Activated T-cell treated with anti-CD3 and anti-CD28 coated beads for 1 hour (primary cell): ENCODE results near the gene PPP1CC.
"Not testable (repeated sequence)": the region's sequence is repeated elsewhere in the genome, so short reads cannot be mapped to it uniquely, and the experiment has no call there.

Experiments
- DNase-seq: peaks from one replicate; pipeline ENCODE4 v3.0.0-alpha.2; 2020; ENCODE audit warnings: low read depth

The PPP1CC gene

DNA sequence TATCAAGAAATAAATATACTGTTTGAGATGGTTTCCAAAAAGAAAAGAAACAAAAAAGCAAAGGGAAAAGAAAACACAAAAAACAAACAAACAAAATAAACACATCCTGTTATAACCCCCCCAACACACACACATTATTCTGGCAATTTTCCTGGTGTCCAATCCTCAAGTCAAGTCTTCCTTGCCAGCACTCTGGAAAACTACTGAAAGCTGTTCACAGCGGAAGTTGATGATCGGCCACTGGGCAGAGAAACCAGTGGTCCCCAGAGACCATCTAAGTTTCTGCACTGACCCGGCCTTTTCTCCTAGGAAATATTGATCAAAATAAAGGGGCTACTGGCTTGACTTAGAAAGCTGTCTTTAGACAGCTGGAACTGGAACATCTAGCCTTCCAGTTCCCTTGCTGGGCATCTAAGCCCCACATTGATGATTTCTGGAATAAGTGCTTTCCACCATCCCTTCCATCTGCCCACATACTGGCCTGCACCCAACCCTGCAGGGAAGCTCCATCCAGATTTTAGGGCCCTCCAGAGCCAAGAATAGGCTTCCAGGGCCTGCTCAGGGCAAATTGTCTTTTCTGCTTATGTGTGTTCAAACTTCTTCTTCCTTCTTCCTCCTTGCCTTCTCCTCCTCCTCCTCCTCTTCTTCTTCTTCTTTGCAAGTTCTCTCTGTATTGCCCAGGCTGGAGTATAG is 11.6 kb upstream of the PPP1CC start:
- DNase-seq = no peak

DNA sequence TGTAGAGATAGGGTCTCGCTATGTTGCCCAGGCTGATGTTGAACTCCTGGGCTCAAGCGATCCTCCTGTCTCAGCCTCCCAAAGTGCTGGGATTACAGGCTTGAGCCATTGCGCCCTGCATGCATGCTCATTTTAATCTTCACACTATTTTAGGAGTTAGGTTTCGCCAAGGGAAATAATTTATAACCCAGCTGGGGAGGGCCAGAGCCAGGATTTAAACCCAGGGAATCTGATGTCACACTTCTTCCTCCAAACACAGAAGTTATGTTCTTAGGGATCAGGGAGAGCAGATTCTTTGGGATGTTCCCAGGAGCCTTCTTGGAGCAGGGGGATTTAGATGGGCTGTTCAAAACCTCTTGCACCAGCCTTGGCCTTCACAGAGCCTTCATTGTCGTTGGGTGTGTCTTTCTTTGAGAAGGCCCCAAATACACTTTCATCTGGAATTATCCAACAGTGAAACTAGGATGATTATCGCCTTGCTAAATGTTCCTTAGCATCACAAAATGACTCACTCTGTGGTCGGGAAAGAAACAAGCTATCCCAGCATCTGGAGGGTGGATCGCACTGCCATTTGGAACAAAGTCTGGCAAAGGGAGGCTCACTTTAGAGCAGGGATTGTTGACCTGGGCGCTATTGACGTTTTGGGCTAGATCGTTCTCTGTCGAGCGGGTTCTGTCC is 8.2 kb upstream of the PPP1CC start:
- DNase-seq = no peak

DNA sequence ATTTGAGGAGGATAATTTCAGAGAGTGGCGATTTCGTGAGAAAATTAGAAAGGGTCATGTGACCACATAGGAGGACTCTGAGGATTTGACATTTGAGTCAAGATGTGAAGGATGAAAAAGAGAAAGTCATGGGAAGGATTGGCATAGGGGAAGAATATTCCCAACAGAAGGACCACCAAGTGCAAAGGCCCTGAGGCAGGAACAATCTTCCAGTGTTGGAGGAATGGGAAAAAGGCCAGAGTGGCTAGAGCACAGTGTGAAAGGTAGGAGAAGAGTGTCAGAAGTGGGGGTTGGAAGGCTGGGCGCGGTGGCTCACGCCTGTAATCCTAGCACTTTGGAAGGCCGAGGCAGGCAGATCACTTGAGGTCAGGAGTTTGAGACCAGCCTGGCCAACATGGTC is 3.9 kb upstream of the PPP1CC start:
- no peak for DNase-seq

DNA sequence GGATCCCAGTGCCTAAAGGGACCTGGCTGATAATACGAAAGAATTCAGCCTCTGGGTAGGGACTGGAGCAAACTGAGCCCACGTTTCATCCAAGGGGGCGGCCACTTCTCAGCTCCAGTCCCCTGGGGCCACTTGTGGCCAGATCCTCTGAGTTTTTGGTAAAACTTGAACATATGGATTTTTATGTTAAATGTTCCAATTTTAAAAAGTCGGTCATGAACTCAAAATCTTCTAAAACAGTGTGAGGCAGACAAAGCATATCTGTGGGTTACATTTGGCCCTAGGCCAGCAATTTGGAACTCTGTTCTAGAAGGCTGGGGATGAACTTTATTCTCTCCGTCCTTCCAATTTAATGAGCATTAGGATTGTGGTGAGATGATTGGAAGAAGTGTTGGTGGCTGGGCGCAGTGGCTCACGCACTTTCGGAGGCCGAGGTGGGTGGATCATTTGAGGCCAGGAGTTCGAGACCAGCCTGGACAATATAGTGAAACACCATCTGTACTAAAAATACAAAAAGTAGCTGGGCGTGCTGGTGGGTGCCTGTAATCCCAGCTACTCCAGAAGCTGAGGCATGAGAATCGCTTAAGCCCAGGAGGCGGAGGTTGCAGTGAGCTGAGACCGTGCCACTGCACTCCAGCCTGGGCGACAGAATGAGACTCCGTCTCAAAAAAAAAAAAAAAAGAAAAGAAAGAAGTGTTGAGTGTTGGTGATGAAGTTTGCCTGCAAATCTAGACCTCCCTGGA is 3.0 kb upstream of the PPP1CC start:
- DNase-seq = no peak

DNA sequence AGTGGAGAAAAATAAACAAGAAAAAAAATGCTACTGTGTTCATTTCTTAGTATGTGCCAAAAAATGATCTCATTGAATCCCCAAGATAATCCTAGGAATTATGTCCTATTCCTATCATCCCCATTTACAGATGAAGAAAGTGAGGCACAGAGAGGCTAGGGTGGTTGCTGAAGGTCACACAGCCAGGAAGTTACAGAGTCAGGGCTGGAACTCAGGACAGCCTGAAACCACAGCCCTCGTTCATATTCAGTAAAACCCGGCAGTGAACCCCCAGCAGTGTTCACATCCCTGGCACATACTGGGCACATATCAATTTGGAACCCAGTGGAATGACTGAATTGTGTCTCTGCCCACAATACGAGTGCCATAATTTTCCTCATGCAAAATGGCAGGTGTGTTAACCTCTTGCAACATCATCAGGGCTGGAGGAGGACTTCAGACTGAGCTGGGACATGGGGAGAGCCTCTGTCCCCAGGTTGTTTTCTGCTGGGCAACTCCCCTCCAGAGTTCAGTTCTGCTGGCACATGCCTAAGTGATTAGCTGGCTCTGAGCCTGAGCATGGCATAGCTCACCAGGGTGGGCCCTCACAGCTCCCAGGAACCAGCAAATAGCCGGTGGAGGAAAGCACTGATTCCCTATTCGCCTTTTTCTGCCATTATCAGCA is 2.0 kb upstream of the PPP1CC start:
- DNase-seq = no peak

DNA sequence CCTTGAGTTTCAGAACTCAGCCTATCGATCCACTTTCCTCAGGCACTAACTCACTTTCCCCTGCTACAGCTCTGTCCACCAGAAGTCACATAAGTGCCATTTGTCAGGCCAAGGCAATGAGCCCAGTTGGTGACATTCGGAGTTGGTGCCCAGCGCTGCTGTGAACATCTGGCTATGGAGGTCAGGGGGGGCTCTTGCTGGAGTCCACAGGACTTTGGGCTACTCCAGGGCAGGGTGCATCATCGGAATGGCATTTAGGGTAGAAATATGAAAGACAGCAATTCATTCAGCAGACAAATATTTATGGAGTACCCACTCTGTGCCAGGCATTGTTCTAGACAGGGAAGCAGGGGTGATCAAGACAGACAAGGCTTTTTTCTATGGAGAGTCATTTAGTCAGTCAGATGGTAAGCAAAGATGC is 1.5 kb upstream of the PPP1CC start:
- DNase-seq = no peak

DNA sequence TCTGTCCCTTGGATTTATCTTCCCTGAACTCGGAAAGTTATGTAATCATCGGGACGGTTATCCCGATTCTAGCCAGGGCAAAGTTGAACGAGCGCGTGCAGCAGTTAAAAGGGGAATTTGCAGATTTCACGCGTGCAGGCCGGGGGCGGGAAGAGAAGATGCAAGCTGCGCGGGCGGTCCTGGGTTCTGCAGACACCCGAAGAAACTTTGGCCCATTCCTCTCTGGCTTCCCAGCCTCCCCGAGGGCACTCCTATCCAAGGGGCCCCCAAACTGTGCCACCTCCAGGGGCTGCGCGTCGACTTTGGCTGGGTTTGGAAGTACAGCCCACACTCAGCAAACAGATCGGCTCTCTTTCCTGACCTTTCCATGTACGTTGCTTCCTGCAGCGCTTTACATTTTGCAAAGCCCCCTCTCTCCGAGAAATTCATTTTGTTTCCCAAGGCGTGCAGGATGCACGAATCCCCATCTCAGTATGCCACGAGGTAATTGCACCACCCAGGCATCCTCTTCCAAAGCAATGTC is 941 bp upstream of the PPP1CC start:
- DNase-seq = no peak

DNA sequence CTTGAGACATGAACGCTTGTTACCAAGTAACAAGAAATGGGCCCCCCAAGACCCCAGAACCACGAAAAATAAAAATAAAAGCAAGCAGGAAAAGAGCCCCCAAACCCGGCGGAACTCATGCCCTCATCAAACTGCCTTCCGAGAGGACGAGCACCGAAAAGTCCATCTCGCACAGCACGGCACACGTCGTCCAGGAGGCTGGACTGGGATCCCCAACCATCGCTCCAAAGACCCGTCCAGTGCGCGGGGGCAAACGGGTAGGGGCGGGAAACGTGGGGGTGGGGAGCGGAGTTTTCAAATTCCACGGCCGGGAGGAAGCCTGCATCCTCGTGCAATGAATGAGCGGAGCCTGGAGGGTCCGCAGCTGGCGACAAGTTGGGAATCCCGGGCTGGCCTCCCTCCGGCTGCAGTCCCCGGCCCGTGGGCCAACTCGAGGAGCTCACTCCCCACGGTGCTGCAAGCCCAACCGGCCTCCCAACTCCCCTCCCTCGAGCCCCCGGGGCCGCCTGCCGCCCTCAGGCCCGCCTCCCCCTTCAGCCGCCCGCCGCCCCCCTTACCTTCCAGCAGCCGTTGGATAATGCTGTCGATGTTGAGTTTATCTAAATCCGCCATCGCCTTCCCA is 484 bp downstream of the PPP1CC start:
- no peak for DNase-seq

DNA sequence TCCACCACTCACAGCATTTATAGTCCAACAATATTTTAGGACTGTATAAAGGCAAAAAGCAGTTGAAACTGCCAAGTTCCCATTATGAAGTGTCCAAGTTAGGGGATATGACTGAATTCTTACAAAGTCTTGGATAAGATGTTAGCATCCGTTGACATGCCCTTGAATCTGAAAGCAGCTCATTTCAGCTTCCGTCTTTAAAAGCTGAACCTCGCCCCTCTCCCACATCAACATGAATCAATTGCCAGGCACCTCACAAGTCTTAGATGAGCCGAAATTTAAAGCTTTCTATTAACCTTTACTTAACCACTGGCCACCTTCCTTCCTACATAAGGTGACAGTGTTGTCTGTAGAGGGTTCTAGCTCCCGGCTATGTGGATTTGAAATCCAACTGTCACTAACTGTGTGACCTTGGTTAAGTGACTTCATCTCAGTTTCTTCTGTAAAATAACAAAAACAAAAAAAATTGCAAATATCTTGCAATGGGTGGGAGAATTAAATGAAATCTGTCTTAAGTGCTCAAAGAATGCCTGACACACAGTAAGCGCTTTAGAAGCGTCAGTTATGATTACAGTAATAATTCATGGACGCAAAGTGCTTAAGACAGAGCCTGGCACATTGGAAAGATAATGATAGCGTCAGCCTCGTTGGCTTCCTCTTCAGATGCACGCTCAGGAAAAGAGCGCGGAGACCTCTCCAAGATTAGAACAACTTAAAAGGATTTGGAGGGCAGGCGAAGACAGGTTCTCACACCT is 1.2 kb downstream of the PPP1CC start:
- no peak for DNase-seq

DNA sequence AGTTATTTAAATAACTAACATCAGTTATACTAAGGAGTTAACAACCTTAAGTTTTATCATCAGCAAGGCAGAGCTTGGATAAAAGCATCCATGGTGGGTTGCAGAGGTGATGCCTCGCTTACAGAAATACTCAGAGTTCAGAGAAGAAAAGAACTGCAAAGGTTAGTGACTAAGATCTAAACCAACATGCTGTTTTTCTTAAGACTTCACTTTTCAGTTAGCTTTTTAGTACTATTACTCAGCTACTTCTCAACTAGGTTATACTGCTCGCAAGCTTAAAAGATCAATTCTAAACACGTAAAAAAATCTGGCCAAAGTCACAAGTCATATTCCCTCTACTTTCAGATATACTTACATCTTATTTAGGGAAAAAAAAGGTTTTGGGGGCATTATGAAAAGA is 2.8 kb downstream of the PPP1CC start:
- DNase-seq = no peak

DNA sequence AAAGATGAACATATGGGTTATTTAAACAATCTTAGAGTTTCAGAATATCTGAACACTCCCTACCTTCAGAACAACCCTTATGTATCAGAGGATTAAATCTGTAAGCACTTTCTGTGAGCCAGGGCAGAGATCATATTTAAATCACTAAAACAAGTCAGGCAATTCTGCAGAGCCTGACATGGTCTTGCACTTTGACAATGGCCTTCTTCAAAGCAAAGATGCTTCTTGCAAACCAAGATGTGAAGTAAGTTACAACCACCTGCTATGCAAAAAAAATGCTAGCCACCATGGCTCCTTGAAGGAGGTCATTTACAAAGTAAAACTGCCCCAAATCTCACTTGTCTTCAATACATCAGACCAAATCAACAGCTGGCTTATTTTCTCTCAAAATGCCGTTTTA is 3.2 kb downstream of the PPP1CC start:
- DNase-seq = no peak

DNA sequence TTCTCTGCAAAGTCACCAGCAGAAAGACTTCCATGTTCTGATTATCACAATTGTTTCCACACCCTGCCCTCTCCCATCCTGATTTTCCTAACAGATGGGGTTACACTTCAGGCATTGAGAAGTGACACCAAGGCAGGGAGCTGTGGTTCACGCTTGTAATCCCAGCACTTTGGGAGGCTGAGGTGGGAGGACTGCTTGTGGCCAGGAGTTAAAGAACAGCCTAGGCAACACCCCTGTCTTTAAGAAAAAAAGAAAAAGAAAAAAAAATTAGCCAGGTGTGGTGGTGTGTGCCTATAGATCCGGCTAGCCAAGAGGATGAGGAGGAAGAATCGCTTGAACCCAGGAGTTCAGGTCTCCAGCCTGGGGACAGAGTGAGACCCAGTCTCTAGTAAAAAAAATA is 5.2 kb downstream of the PPP1CC start:
- no peak for DNase-seq

DNA sequence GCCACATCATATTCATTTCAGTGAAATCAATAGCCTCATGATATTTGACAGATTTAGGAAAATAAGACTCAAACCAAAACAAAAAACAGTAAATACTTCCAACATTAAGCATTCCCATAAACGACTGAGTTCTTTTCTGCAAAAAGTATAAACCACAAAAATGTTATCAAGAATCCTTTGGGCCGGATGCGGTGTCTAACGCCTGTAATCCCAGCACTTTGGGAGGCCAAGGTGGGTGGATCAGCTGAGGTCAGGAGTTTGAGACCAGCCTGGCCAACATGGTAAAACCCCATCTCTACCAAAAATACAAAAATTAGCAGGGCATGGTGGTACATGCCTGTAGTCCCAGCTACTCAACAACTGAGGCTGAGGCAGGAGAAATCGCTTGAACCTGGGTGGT is 5.7 kb downstream of the PPP1CC start:
- DNase-seq = not testable (repeated sequence)

DNA sequence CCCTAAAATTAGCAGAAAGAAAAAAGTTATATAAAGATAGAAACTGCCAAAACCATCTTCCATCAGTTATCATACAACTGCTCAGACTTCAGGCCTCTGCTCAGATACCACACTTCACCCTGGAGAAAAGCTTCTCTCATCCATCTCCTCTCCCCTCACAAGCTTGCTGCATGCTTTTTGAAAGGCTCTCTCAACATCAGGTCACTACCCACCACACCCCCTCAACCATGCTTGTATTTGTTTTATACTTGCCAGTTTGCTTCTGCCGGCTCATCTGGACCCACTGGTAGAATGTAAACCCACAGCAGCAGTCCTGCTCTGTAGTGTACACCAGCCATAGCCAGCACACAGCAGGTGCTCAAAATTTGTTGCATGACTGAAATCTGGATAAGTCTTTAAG is 8.8 kb downstream of the PPP1CC start:
- no peak for DNase-seq

DNA sequence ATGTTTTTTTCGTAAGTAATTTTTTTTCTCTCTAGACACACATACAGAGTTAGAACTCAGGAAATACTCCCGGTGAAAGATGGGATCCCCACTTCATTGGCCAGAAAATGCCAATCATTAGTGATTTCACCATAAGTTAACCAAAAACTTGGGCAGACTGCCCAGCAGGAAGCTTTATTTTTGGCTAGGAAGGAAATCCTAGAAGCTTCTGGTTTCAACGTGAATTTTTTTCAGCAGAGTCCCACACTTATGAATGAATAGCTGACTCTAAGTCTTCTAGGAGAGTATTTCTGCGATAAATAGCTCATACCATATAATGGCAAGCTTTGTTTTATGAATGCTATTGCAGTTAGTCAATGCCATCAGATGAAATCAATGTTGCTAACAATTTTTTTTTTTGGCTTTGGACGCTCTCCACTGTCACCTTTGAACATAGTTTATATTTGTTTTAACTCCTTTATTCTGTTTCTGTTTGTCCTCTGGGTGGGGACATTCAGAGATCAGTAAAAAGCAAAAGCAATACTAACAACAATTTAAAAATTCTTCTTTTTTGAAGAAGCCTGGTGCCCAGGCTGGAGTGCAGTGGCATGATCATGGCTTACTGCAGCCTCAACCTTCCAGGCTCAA is 9.5 kb downstream of the PPP1CC start:
- no peak for DNase-seq

DNA sequence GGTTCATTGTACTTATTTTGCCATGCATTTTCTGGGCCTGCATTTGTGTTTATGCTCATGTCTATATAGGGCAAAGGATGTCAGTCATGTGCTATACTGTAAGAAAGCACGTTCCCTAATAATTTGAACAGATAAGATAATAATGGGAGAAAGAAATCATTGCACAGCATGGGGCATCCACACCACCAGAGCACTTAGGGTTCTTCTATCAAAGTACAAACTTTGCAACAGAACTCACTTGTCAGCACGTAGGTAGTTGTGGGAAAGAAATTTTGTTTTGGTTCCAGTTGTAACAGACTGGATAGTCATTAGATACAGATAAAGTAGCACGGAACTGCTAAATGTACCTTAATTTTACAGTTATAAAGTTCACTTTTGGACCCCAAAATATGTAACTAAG is 10.1 kb downstream of the PPP1CC start:
- DNase-seq = no peak

DNA sequence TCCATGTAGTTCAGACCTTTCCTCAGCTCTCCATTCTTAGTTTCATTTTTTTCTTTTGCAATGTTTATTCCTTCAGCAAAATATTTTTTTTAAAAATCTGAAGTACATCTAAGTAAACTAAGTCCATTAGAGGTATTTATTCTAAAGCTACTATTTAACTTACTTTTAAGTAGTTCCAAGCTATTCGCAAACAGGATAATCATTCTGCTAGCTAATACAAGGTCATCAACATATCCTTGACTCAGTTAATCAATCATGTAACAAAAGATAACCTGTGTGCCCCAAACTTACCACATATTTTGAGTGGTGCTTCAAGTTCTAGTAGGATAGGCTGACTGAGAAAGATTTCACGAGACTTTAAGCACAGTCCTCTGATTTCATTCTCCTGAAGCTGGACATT is 11.2 kb downstream of the PPP1CC start:
- DNase-seq = no peak

DNA sequence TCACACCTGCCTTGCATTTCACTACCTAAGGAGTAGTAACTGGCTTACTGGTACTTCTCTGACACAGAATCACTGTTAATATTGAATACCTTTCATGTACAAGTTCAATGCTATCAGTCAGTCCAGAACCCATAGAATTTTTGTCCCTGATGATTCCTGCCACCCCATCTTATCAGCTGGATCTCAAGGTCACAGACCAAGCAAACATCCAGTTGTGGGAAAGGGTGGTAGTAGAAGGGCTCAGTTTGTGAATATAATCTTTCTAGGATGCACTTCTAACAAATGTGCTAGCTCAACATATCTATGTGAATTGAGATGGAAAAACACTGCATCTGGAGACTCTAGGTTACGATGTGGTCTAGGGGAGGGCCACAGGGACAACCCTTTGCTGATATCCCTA is 14.1 kb downstream of the PPP1CC start:
- DNase-seq = no peak

DNA sequence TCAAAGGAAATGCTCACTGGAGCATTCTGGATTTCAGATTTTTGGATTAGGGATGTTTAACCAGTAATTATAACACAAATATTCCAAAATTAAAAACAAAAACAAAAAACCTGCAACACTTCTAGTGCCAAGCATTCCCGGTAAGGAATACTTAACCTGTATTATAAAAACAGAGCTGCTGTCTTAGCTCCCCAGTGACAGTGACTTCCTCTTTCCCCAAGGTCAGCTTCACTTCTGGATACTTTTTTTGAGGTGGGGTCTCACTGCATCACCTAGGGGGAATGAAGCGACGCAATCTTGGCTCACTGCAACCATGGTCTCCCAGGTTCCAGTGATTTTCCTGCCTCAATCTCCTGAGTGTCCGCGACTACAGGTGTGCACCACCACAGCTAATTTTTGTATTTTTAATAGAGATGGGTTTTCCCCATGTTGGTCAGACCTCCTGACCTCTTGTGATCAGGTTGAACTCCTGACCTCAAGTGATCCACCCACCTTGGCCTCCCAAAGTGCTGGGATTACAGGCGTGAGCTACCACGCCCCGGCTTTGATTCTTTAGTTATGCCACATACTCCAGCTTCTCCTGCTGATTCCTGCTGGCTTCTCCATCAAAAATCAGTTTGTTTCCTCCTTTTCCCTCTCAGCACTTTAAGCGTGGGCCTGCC is 15.9 kb downstream of the PPP1CC start:
- no peak for DNase-seq

DNA sequence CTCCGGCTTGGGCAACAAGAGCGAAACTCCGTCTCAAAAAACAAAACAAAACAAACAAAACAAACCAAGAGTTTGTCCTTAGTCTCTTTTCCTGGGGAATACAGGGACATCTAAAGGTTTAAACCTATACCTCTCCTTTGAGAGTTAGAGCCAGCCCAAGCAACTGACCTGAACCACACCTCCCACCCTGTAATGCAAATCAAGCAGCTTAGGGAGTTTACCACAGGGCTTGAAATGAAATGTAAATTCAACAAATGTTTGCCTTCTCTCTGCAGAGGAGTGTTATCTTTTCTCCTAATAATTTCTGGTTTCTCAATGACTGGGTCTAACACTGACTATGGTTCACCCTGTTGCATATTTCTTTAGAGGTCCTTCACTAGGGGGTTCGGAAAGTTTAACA is 16.7 kb downstream of the PPP1CC start:
- no peak for DNase-seq
